ENCODE measurements around the gene YBX3. TPM values are rescaled to one million over a fixed set of nuclear protein-coding genes. Genes with fewer than 3 reads are reported as not detected.

Gene YBX3
- total and polyA plus RNA-seq, 12 donors, result 72.6 to 336 (median 156) TPM

DNA sequence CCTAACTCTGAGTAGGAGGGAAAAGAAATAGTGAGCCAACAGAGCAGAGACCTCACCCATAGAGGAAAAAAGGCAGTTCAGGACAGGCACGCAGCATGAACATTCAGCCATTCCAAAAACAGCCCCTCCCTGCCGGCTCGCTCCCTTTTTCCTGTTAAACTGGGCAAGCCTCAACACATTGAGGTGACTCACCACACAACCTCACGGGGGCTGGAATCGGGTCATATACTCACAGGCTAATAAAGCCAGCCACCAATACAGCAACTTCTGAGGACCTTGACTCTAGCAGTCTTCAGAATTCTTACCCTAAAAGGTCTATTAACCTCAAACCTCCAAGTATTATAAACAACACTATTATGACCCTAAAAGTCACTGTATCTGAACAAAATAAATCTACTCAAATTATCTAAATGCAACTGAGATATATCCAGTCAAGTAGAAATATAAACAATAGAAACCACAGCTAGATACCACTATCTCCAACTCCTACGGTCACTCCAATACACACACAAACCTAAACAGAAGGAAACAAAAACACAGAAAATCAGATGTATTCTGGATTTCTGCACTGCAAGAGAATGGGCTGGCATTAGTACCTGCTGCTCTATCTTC is 6.3 kb downstream of the YBX3 start:
- 15 to 34% (median 21%) methylated on average over 6 of the region's 6 CpGs for WGBS, 4 donors
- DNase-seq, result peak; percentile 75 to 92 (median 91)
- Histone ChIP-seq H3K27me3 (no peaks in the 10 kb centered on the region), H3K4me1 (replicated peaks in 1 of 2) (peaks cover 38 to 53% of the 10 kb centered on the region in 2 donors), H3K27ac (peak overlapping the region in 4 of 5 donors; percentile 8 to 56 (median 33)), H3K36me3 (replicated peaks in 1 of 2) (peaks cover 0 to 39% of the 10 kb centered on the region in 2 donors), H3K4me3 (no peak overlapping the region), H3K9me3 (replicated peaks in 1 of 3) (no peaks in the 10 kb centered on the region)
- TF ChIP-seq POLR2A (IDR thresholded peaks at IDR 0.05), result peak in 1 of 2 donors; percentile 56
- TF ChIP-seq, protein P1, sequence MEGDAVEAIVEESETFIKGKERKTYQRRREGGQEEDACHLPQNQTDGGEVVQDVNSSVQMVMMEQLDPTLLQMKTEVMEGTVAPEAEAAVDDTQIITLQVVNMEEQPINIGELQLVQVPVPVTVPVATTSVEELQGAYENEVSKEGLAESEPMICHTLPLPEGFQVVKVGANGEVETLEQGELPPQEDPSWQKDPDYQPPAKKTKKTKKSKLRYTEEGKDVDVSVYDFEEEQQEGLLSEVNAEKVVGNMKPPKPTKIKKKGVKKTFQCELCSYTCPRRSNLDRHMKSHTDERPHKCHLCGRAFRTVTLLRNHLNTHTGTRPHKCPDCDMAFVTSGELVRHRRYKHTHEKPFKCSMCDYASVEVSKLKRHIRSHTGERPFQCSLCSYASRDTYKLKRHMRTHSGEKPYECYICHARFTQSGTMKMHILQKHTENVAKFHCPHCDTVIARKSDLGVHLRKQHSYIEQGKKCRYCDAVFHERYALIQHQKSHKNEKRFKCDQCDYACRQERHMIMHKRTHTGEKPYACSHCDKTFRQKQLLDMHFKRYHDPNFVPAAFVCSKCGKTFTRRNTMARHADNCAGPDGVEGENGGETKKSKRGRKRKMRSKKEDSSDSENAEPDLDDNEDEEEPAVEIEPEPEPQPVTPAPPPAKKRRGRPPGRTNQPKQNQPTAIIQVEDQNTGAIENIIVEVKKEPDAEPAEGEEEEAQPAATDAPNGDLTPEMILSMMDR (IDR thresholded peaks at IDR 0.05), result no peak
- intact Hi-C loops (cut with DNase I), result no loop called here

- H3K36me3 ChIP-seq (replicated peaks in 1 of 2), result peaks cover 0 to 45% of the 10 kb centered on the region in 2 donors
- no peak for DNase-seq
- no peak overlapping the region for H3K4me3 ChIP-seq
- H3K9me3 ChIP-seq (replicated peaks in 1 of 3), result no peaks in the 10 kb centered on the region
- TF ChIP-seq, protein P1 (IDR thresholded peaks at IDR 0.05), result no peak
- TF ChIP-seq POLR2A (IDR thresholded peaks at IDR 0.05), result no peak
- WGBS, 4 donors, result 44 to 53% (median 46%) methylated on average over 4 of the region's 4 CpGs
- H3K27me3 ChIP-seq, result no peaks in the 10 kb centered on the region
- intact Hi-C loops (cut with DNase I), result no loop called here
- peak overlapping the region in 3 of 5 donors; percentile 21 to 56 (median 45) for H3K27ac ChIP-seq
- H3K4me1 ChIP-seq (replicated peaks in 1 of 2), result peaks cover 34 to 49% of the 10 kb centered on the region in 2 donors
These were observed 6.8 kb downstream of the YBX3 start for GRCh38 chr12:10716277-10716676.

- H3K4me3 ChIP-seq, result no peak overlapping the region
- H3K36me3 ChIP-seq (replicated peaks in 1 of 2), result peaks cover 0 to 50% of the 10 kb centered on the region in 2 donors
- 92 to 98% (median 93%) methylated on average over 6 of the region's 6 CpGs for WGBS, 4 donors
- no peaks in the 10 kb centered on the region for H3K27me3 ChIP-seq
- no peak for DNase-seq
- H3K9me3 ChIP-seq (replicated peaks in 1 of 3), result no peaks in the 10 kb centered on the region
- TF ChIP-seq POLR2A (IDR thresholded peaks at IDR 0.05), result no peak
- TF ChIP-seq, protein P1 (IDR thresholded peaks at IDR 0.05), result no peak
- peaks cover 28 to 42% of the 10 kb centered on the region in 2 donors for H3K4me1 ChIP-seq (replicated peaks in 1 of 2)
- H3K27ac ChIP-seq, result no peak overlapping the region
- intact Hi-C loops (cut with DNase I), result no loop called here
These were observed 7.6 kb downstream of the YBX3 start for GRCh38 chr12:10715491-10715890.

GRCh38 chr12:10709808-10710207 is 13.3 kb downstream of the YBX3 start:
- peaks cover 0 to 62% of the 10 kb centered on the region in 2 donors for H3K36me3 ChIP-seq (replicated peaks in 1 of 2)
- H3K4me3 ChIP-seq, result no peak overlapping the region
- TF ChIP-seq, protein P1 (IDR thresholded peaks at IDR 0.05), result no peak
- TF ChIP-seq POLR2A (IDR thresholded peaks at IDR 0.05), result no peak
- DNase-seq, result no peak
- H3K4me1 ChIP-seq (replicated peaks in 1 of 2), result no peaks in the 10 kb centered on the region
- no peaks in the 10 kb centered on the region for H3K9me3 ChIP-seq (replicated peaks in 1 of 3)
- WGBS, 4 donors, result 95 to 98% (median 97%) methylated on average over 16 of the region's 16 CpGs
- intact Hi-C loops (cut with DNase I), result no loop called here
- H3K27me3 ChIP-seq, result no peaks in the 10 kb centered on the region
- no peak overlapping the region for H3K27ac ChIP-seq
